DND-41 (cell line): ENCODE results near the gene OVAAL.

Experiments used
- ATAC-seq: fragments of 200-7000 bp; cut with Tn5 transposase; 3 replicates; pipeline ENCODE4 v1.9.1; 2021; ENCODE audit warnings: low read depth; ENCODE audit not compliant: insufficient read depth
- DNase-seq: peaks from one replicate; pipeline ENCODE4 v3.0.0-alpha.2; 2020
- H2AFZ ChIP-seq: 2 replicates; pipeline ENCODE4 v1.6.0; 2012; ENCODE audit warnings: low read depth, low read length
- H3K27ac ChIP-seq: 2 replicates; pipeline ENCODE4 v1.5.1; 2012; ENCODE audit warnings: low read length, inconsistent platforms
- H3K27me3 ChIP-seq: fragments of 200-600 bp; sonication (generic); 2 replicates; pipeline ENCODE4 v1.6.0; 2012; ENCODE audit warnings: low read length, mild to moderate bottlenecking, inconsistent platforms; ENCODE audit not compliant: insufficient read depth, poor library complexity
- H3K36me3 ChIP-seq: 2 replicates; pipeline ENCODE4 v1.5.1; 2012; ENCODE audit warnings: low read length, inconsistent platforms; ENCODE audit not compliant: insufficient read depth
- H3K4me1 ChIP-seq: 2 replicates; pipeline ENCODE4 v1.5.1; 2012; ENCODE audit warnings: mild to moderate bottlenecking, low read length; ENCODE audit not compliant: insufficient read depth
- H3K4me2 ChIP-seq: 2 replicates; pipeline ENCODE4 v1.6.0; 2012; ENCODE audit warnings: mild to moderate bottlenecking, moderate library complexity, low read length, inconsistent platforms; ENCODE audit not compliant: insufficient read depth
- H3K4me3 ChIP-seq, 2 experiments: fragments of 200-600 bp in 1 of 2; shearing (Covaris generic) in 1 of 2; 2 replicates each; pipeline ENCODE4 v1.5.1; 2012 to 2016; ENCODE audit warnings: inconsistent platforms in 2 of 2, low read length in 2 of 2, mild to moderate bottlenecking in 2 of 2, low read depth in 1 of 2, moderate library complexity in 1 of 2
- H3K79me2 ChIP-seq: 2 replicates; pipeline ENCODE4 v1.6.0; 2012; ENCODE audit warnings: low read length, inconsistent platforms; ENCODE audit not compliant: insufficient read depth
- H3K9ac ChIP-seq: 2 replicates; pipeline ENCODE4 v1.6.0; 2012; ENCODE audit warnings: low read depth, mild to moderate bottlenecking, inconsistent platforms, low read length, moderate library complexity
- H3K9me3 ChIP-seq: 2 replicates; pipeline ENCODE4 v1.5.1; 2012; ENCODE audit warnings: low read length, moderate library complexity, mild to moderate bottlenecking, inconsistent platforms; ENCODE audit not compliant: insufficient read depth, severe bottlenecking
- H4K20me1 ChIP-seq: 2 replicates; pipeline ENCODE4 v1.6.0; 2012; ENCODE audit warnings: low read length; ENCODE audit not compliant: insufficient read depth
- EZH2 ChIP-seq: IDR thresholded peaks from 3 replicates; pipeline ENCODE4 v1.6.1; 2012; ENCODE audit warnings: borderline replicate concordance, low read depth, mild to moderate bottlenecking, moderate library complexity, low read length, inconsistent platforms; ENCODE audit not compliant: severe bottlenecking
- TF ChIP-seq, protein P1 (sequence below): IDR thresholded peaks from 2 replicates; pipeline ENCODE4 v1.5.1; 2012; ENCODE audit warnings: borderline replicate concordance, low read length, moderate library complexity, mild to moderate bottlenecking; ENCODE audit not compliant: poor library complexity, severe bottlenecking; ENCODE audit errors: extremely low read depth

The OVAAL gene

GRCh38 chr1:180588121-180588520 lies 29.4 kb downstream of the OVAAL start:
- TF ChIP-seq, protein P1, sequence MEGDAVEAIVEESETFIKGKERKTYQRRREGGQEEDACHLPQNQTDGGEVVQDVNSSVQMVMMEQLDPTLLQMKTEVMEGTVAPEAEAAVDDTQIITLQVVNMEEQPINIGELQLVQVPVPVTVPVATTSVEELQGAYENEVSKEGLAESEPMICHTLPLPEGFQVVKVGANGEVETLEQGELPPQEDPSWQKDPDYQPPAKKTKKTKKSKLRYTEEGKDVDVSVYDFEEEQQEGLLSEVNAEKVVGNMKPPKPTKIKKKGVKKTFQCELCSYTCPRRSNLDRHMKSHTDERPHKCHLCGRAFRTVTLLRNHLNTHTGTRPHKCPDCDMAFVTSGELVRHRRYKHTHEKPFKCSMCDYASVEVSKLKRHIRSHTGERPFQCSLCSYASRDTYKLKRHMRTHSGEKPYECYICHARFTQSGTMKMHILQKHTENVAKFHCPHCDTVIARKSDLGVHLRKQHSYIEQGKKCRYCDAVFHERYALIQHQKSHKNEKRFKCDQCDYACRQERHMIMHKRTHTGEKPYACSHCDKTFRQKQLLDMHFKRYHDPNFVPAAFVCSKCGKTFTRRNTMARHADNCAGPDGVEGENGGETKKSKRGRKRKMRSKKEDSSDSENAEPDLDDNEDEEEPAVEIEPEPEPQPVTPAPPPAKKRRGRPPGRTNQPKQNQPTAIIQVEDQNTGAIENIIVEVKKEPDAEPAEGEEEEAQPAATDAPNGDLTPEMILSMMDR: no peak
- no peak for TF ChIP-seq EZH2
- no peak overlapping the region for H3K4me2 ChIP-seq
- no peak overlapping the region for H3K27ac ChIP-seq
- DNase-seq: no peak
- no peak overlapping the region for H2AFZ ChIP-seq
- H4K20me1 ChIP-seq: no peaks in the 10 kb centered on the region
- H3K9ac ChIP-seq: no peak overlapping the region
- peaks cover 6% of the 10 kb centered on the region for H3K9me3 ChIP-seq
- no peaks in the 10 kb centered on the region for H3K27me3 ChIP-seq
- H3K4me1 ChIP-seq: peaks cover 30% of the 10 kb centered on the region
- no peaks in the 10 kb centered on the region for H3K36me3 ChIP-seq
- no peak overlapping the region for H3K4me3 ChIP-seq
- H3K79me2 ChIP-seq: no peaks in the 10 kb centered on the region
- ATAC-seq: no peak

DNA sequence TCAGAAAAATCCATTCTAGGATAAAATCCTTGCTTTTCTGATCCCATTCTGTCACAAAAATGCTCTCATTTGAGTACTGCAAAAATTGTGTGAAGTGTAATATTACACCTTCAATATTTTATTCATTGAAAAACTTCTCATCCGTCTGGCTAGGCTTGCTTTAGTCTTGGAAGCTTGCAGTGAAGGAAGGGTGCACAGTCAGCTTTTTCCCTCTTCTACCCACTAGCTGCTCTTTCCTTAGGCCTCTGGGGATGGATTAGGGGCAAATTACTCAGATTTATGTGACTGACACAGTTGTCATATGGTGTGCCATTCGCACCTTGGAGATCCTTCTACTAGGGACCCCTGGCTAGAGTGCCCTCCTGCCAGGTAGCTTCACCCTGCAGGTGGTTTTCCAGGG lies 32.1 kb downstream of the OVAAL start:
- Histone ChIP-seq H3K79me2 (no peaks in the 10 kb centered on the region), H3K9ac (no peak overlapping the region), H3K36me3 (no peaks in the 10 kb centered on the region), H2AFZ (no peak overlapping the region), H4K20me1 (no peaks in the 10 kb centered on the region), H3K27me3 (no peaks in the 10 kb centered on the region), H3K4me1 (peaks cover 13% of the 10 kb centered on the region), H3K27ac (no peak overlapping the region), H3K9me3 (peaks cover 6% of the 10 kb centered on the region), H3K4me2 (no peak overlapping the region), H3K4me3 (no peak overlapping the region)
- DNase-seq (no peak), ATAC-seq (no peak)
- TF ChIP-seq EZH2: no peak
- TF ChIP-seq, protein P1: no peak

GRCh38 chr1:180593382-180593781 lies 34.6 kb downstream of the OVAAL start:
- Histone ChIP-seq H3K4me1 (no peaks in the 10 kb centered on the region), H3K9ac (no peak overlapping the region), H3K27ac (no peak overlapping the region), H3K79me2 (no peaks in the 10 kb centered on the region), H2AFZ (no peak overlapping the region), H3K4me2 (no peak overlapping the region), H3K36me3 (no peaks in the 10 kb centered on the region), H3K27me3 (no peaks in the 10 kb centered on the region), H3K9me3 (peaks cover 1% of the 10 kb centered on the region), H4K20me1 (no peaks in the 10 kb centered on the region), H3K4me3 (no peak overlapping the region)
- TF ChIP-seq EZH2: no peak
- TF ChIP-seq, protein P1: no peak
- no peak for DNase-seq
- no peak for ATAC-seq

DNA sequence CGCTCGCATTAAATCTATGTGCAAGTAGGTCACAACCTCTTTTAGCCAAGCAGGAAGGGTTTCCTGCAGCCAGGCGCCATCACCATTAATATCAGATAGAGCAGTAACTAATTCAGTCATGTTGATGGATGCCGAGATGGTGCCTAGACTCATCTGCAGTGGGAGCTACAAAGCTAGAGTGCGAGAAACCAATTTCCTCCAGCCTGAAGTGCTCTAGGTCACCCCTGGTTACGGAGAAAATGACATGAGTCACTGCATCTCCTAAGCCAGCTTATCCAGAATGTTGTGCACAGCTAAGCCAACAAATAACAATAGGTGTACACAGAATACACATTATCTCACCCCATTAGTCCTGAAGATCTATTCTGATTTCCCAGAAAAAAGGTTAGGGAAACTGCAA lies 36.0 kb downstream of the OVAAL start:
- H3K4me1 ChIP-seq: no peaks in the 10 kb centered on the region
- ATAC-seq (no peak), DNase-seq (no peak)
- no peaks in the 10 kb centered on the region for H3K36me3 ChIP-seq
- H3K4me2 ChIP-seq: no peak overlapping the region
- H3K27me3 ChIP-seq: no peaks in the 10 kb centered on the region
- no peak for TF ChIP-seq EZH2
- TF ChIP-seq, protein P1: no peak
- H2AFZ ChIP-seq: no peak overlapping the region
- no peak overlapping the region for H3K27ac ChIP-seq
- no peak overlapping the region for H3K4me3 ChIP-seq
- no peak overlapping the region for H3K9ac ChIP-seq
- H4K20me1 ChIP-seq: no peaks in the 10 kb centered on the region
- no peaks in the 10 kb centered on the region for H3K9me3 ChIP-seq
- H3K79me2 ChIP-seq: no peaks in the 10 kb centered on the region
